Stimulated activated CD4-positive, alpha-beta T cell treated with anti-CD3 and anti-CD28 coated beads, Interleukin-4, amount 100 ng/mL, for 4 hours (primary cell): ENCODE data around the gene SPEN.
A peak's percentile ranks its signal among the peaks of the same experiment; 100 is the strongest.
"Not testable (repeated sequence)": the region's sequence is repeated elsewhere in the genome, so short reads cannot be mapped to it uniquely, and the experiment has no call there.

Source experiments
- DNase-seq, 2 experiments: peaks; one replicate each; pipeline ENCODE4 v3.0.0-alpha.2; 2020

Gene SPEN

GRCh38 chr1:15963968-15964648 is 116.6 kb downstream of the SPEN start:
- no peak for DNase-seq

GRCh38 chr1:15965228-15965767 is 117.8 kb downstream of the SPEN start:
- DNase-seq = no peak

GRCh38 chr1:15966081-15966955 is 118.8 kb downstream of the SPEN start:
- peak; percentile 70 to 80 for DNase-seq

GRCh38 chr1:15966956-15967344 is 119.4 kb downstream of the SPEN start:
- no peak for DNase-seq

GRCh38 chr1:15968172-15968571 is 120.7 kb downstream of the SPEN start:
- no peak for DNase-seq

- no peak for DNase-seq
Observed at GRCh38 chr1:15969321-15969880, 121.9 kb downstream of the SPEN start.

- DNase-seq = no peak
Observed at GRCh38 chr1:15970911-15971310, 123.4 kb downstream of the SPEN start.

- no peak for DNase-seq
Observed at GRCh38 chr1:15972409-15972808, 124.9 kb downstream of the SPEN start.

GRCh38 chr1:15973772-15974171 is 126.3 kb downstream of the SPEN start:
- DNase-seq = no peak

- peak in 1 of 2 experiments; percentile 28 for DNase-seq
Observed at GRCh38 chr1:15974855-15975254, 127.3 kb downstream of the SPEN start.

GRCh38 chr1:15975358-15975804 is 127.9 kb downstream of the SPEN start:
- DNase-seq = peak; percentile 74 to 89

- DNase-seq = peak; percentile 96 to 97
Observed at GRCh38 chr1:15975805-15976680, 128.5 kb downstream of the SPEN start, which contains the start of gene ZBTB17. Gene ZBTB17, minus strand, starts transcription at chr1:15976101. Its CDS starts 27,606 bp downstream, at chr1:15948495.

- not testable (repeated sequence) for DNase-seq
Observed at GRCh38 chr1:15977947-15978346, 130.4 kb downstream of the SPEN start.

- no peak for DNase-seq
Observed at GRCh38 chr1:15981679-15982078, 134.2 kb downstream of the SPEN start.

GRCh38 chr1:15983275-15983674 is 135.8 kb downstream of the SPEN start:
- DNase-seq = no peak

GRCh38 chr1:15985611-15986297 is 138.2 kb downstream of the SPEN start:
- DNase-seq = no peak

GRCh38 chr1:15988856-15989736 is 141.6 kb downstream of the SPEN start:
- DNase-seq = no peak

GRCh38 chr1:15989776-15990175 is 142.3 kb downstream of the SPEN start:
- DNase-seq = no peak
